ENCODE data around the gene GADL1.

Gene GADL1

GRCh38 chr3:30750967-30751366 lies 143.5 kb downstream of the GADL1 start:
- no peak for DNase-seq (ENCODE audit: low read depth)
- no peak for TF ChIP-seq CTCF (IDR thresholded peaks at IDR 0.05; ENCODE audit: low read depth, low read length, missing control alignments)
- H3K4me3 ChIP-seq (ENCODE audit: low read depth, low read length): no peak overlapping the region
- in situ Hi-C loops (cut with HindIII; ENCODE audit: low sequenced_read_pairs): loop anchor here (25.0 kb wide), 1 partner anchor 386 kb away; no protein-coding TSS in a partner anchor

- in situ Hi-C loops (cut with HindIII; ENCODE audit: low sequenced_read_pairs): no loop called here
- TF ChIP-seq CTCF (IDR thresholded peaks at IDR 0.05; ENCODE audit: low read depth, low read length, missing control alignments): no peak
- DNase-seq (ENCODE audit: low read depth): no peak
- no peak overlapping the region for H3K4me3 ChIP-seq (ENCODE audit: low read depth, low read length)
These were observed 145.2 kb downstream of the GADL1 start for GRCh38 chr3:30749230-30749629.

- peak; percentile 16 for DNase-seq (ENCODE audit: low read depth)
- H3K4me3 ChIP-seq (ENCODE audit: low read depth, low read length): no peak overlapping the region
- in situ Hi-C loops (cut with HindIII; ENCODE audit: low sequenced_read_pairs): no loop called here
- peak; percentile 70 for TF ChIP-seq CTCF (IDR thresholded peaks at IDR 0.05; ENCODE audit: low read depth, low read length, missing control alignments)
These were observed 146.6 kb downstream of the GADL1 start for GRCh38 chr3:30747771-30748281.

- in situ Hi-C loops (cut with HindIII; ENCODE audit: low sequenced_read_pairs): no loop called here
These were observed 150.7 kb downstream of the GADL1 start for GRCh38 chr3:30743641-30744317.

GRCh38 chr3:30742796-30743619 lies 151.5 kb downstream of the GADL1 start:
- H3K4me3 ChIP-seq (ENCODE audit: low read depth, low read length): no peak overlapping the region
- TF ChIP-seq CTCF (IDR thresholded peaks at IDR 0.05; ENCODE audit: low read depth, low read length, missing control alignments): no peak
- no peak for DNase-seq (ENCODE audit: low read depth)
- in situ Hi-C loops (cut with HindIII; ENCODE audit: low sequenced_read_pairs): no loop called here

More at GRCh38 chr3:30743641-30744317, 150.7 kb downstream of the GADL1 start:
- no peak overlapping the region for H3K4me3 ChIP-seq (ENCODE audit: low read depth, low read length)
- DNase-seq (ENCODE audit: low read depth): no peak
- no peak for TF ChIP-seq CTCF (IDR thresholded peaks at IDR 0.05; ENCODE audit: low read depth, low read length, missing control alignments)

GRCh38 chr3:30741889-30742288 lies 152.6 kb downstream of the GADL1 start:
- no peak for TF ChIP-seq CTCF (IDR thresholded peaks at IDR 0.05; ENCODE audit: low read depth, low read length, missing control alignments)
- in situ Hi-C loops (cut with HindIII; ENCODE audit: low sequenced_read_pairs): no loop called here
- H3K4me3 ChIP-seq (ENCODE audit: low read depth, low read length): no peak overlapping the region
- no peak for DNase-seq (ENCODE audit: low read depth)
